HepG2 (cell line): ENCODE measurements around the gene AUH. TPM values are rescaled to one million over a fixed set of nuclear protein-coding genes. Genes with fewer than 3 reads are reported as not detected.

Experiments used
- CCAR2 ChIP-seq: fragments of 200-400 bp; formaldehyde crosslinking; optimal IDR thresholded peaks from 2 replicates; pipeline ENCODE3; 2018; ENCODE audit warnings: low read depth, mild to moderate bottlenecking, low read length, moderate library complexity
- ELF3 ChIP-seq: IDR thresholded peaks from 2 replicates; pipeline ENCODE4 v1.6.1; 2016; ENCODE audit warnings: missing genetic modification reagents, missing compliant biosample characterization
- EP300 ChIP-seq, 3 experiments: sonication (generic) in 1 of 3; formaldehyde crosslinking in 1 of 3; IDR thresholded peaks; 2 replicates each; pipeline versions ENCODE4 v1.5.1 to v1.6.1; 2011 to 2020; ENCODE audit warnings: low read depth in 2 of 3, low read length in 2 of 3, borderline replicate concordance in 1 of 3, improper control_type of control experiment in 1 of 3, mild to moderate bottlenecking in 1 of 3, missing genetic modification reagents in 1 of 3, moderate library complexity in 1 of 3
- HMG20B ChIP-seq: conservative IDR thresholded peaks from 2 replicates; pipeline ENCODE4 v1.6.1; 2016; ENCODE audit warnings: missing genetic modification reagents, missing compliant biosample characterization
- KDM2A ChIP-seq: sonication (generic); formaldehyde crosslinking; IDR thresholded peaks from 2 replicates; pipeline ENCODE4 v1.4.0; 2020; ENCODE audit warnings: low read depth, missing genetic modification reagents, borderline replicate concordance
- RARA ChIP-seq: IDR thresholded peaks from 2 replicates; pipeline ENCODE4 v1.6.1; 2016; ENCODE audit warnings: missing genetic modification reagents, missing compliant biosample characterization
- RFX1 ChIP-seq: fragments of 450-650 bp; IDR thresholded peaks from 2 replicates; pipeline ENCODE4 v1.6.1; 2017
- SMYD3 ChIP-seq: sonication (generic); formaldehyde crosslinking; IDR thresholded peaks from 2 replicates; pipeline ENCODE4 v1.8.1; 2023; ENCODE audit warnings: mild to moderate bottlenecking, missing genetic modification reagents
- TBP ChIP-seq: sonication (generic); formaldehyde crosslinking; IDR thresholded peaks from 2 replicates; pipeline ENCODE4 v1.5.0; 2020; ENCODE audit warnings: missing genetic modification reagents
- ZFP36L1 ChIP-seq: sonication (generic); formaldehyde crosslinking; IDR thresholded peaks from 2 replicates; pipeline ENCODE4 v1.8.0; 2022; ENCODE audit warnings: mild to moderate bottlenecking, missing genetic modification reagents, moderate library complexity
- ZNF224 ChIP-seq: sonication (generic); formaldehyde crosslinking; IDR thresholded peaks from 2 replicates; pipeline ENCODE4 v1.5.0; 2020; ENCODE audit warnings: mild to moderate bottlenecking, missing genetic modification reagents
- ZNF850 ChIP-seq: sonication (generic); formaldehyde crosslinking; conservative IDR thresholded peaks from 2 replicates; pipeline ENCODE4 v1.9.0; 2021; ENCODE audit warnings: mild to moderate bottlenecking, missing genetic modification reagents
- polyA plus RNA-seq, 8 experiments: library from polyadenylated mRNA; depleted of rRNA in 3 of 8; stranded (reverse) in 7 of 8; unstranded in 1 of 8; fragments of >200 nt; fragmentation: Illumina TruSeq in 4 of 8; extraction: Trizol in 4 of 8; gene quantifications; 2 replicates each; pipeline versions ENCODE4 v1.2.1 to v1.2.3, GENCODE V29; 2011 to 2016; ENCODE audit warnings: low read depth in 4 of 8, missing spikeins in 1 of 8, mixed read lengths in 1 of 8; ENCODE audit not compliant: insufficient read depth in 1 of 8
- total RNA-seq, 5 experiments: library from RNA; depleted of rRNA; stranded (reverse); fragments of >200 nt; fragmentation: Illumina TruSeq; extraction: Trizol; gene quantifications; 2 replicates each; pipeline ENCODE4 v1.2.3, GENCODE V29; 2016; ENCODE audit warnings: low read depth in 1 of 5
- TF ChIP-seq, protein P1 (sequence below): sonication (generic); formaldehyde crosslinking; IDR thresholded peaks from 2 replicates; pipeline ENCODE4 v1.9.0; 2021; ENCODE audit warnings: missing genetic modification reagents, borderline replicate concordance
- TF ChIP-seq, protein P2 (sequence below): sonication (generic); formaldehyde crosslinking; IDR thresholded peaks from 2 replicates; pipeline ENCODE4 v1.8.0; 2022; ENCODE audit warnings: mild to moderate bottlenecking, missing genetic modification reagents, moderate library complexity
- TF ChIP-seq, protein P3 (sequence below): sonication (generic); formaldehyde crosslinking; IDR thresholded peaks from 2 replicates; pipeline ENCODE4 v1.5.0; 2020; ENCODE audit warnings: mild to moderate bottlenecking, missing genetic modification reagents
- TF ChIP-seq, protein P4 (sequence below): sonication (generic); formaldehyde crosslinking; conservative IDR thresholded peaks from 2 replicates; pipeline ENCODE4 v1.4.0; 2020; ENCODE audit warnings: missing genetic modification reagents
- TF ChIP-seq, protein P5 (sequence below): sonication (generic); formaldehyde crosslinking; IDR thresholded peaks from 2 replicates; pipeline ENCODE4 v1.5.1; 2020; ENCODE audit warnings: mild to moderate bottlenecking, missing genetic modification reagents, moderate library complexity

The AUH gene
- total and polyA plus RNA-seq, 2 of the 13 experiments (the other 11 are each of a cell fraction or from before 2014, with no cell fraction given): 25.8 to 31.9 TPM

DNA sequence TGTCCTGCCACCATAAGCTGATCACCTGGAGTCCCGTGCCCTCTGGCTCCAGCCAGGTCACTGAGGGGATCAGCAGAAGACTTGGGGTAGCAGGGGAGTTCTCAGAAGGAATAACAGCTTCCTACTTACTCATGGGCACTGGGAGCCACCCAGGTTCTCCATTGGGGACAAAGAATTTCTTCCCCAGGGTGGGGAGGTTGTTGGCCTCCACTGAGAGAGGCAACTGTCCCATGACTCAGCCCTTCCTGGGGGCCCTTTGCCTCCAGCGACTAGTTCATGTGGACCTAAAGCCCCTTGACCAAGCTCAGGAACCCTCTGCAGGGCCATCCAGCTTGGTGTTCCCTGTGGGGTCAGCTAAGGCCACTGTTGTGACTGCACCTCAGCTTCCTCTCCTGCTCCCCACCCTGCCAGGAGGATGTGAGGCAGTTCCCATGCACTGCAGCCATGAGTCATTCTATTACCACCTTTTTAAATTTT lies 175.0 kb downstream of the AUH start (continued):
- TF ChIP-seq, protein P1, sequence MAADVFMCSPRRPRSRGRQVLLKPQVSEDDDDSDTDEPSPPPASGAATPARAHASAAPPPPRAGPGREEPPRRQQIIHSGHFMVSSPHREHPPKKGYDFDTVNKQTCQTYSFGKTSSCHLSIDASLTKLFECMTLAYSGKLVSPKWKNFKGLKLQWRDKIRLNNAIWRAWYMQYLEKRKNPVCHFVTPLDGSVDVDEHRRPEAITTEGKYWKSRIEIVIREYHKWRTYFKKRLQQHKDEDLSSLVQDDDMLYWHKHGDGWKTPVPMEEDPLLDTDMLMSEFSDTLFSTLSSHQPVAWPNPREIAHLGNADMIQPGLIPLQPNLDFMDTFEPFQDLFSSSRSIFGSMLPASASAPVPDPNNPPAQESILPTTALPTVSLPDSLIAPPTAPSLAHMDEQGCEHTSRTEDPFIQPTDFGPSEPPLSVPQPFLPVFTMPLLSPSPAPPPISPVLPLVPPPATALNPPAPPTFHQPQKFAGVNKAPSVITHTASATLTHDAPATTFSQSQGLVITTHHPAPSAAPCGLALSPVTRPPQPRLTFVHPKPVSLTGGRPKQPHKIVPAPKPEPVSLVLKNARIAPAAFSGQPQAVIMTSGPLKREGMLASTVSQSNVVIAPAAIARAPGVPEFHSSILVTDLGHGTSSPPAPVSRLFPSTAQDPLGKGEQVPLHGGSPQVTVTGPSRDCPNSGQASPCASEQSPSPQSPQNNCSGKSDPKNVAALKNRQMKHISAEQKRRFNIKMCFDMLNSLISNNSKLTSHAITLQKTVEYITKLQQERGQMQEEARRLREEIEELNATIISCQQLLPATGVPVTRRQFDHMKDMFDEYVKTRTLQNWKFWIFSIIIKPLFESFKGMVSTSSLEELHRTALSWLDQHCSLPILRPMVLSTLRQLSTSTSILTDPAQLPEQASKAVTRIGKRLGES: no peak
- TF ChIP-seq HMG20B (CRISPR knock-in tag) (no peak), ELF3 (no peak), RARA (CRISPR knock-in tag) (peak; percentile 32; the same call in 1 of the 2 replicates), TBP (CRISPR knock-in tag) (no peak), ZFP36L1 (CRISPR knock-in tag) (0 out of 2 replicates have a peak, but pooled peaks have one; percentile 37), SMYD3 (CRISPR knock-in tag) (no peak), EP300 (IDR thresholded peaks at IDR 0.05; ENCODE audit: low read depth in 2 of 2, low read length in 2 of 2) (peak in 1 of 2 experiments; percentile 8; a peak in 1 of 4 replicates), EP300 (CRISPR knock-in tag; IDR thresholded peaks at IDR 0.05; ENCODE audit: borderline replicate concordance) (no peak), ZNF224 (CRISPR knock-in tag) (no peak), KDM2A (CRISPR knock-in tag) (no peak), RFX1 (no peak), ZNF850 (no peak), CCAR2 (no peak)
- TF ChIP-seq, protein P2, sequence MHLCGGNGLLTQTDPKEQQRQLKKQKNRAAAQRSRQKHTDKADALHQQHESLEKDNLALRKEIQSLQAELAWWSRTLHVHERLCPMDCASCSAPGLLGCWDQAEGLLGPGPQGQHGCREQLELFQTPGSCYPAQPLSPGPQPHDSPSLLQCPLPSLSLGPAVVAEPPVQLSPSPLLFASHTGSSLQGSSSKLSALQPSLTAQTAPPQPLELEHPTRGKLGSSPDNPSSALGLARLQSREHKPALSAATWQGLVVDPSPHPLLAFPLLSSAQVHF (CRISPR knock-in tag): no peak
- TF ChIP-seq, protein P3, sequence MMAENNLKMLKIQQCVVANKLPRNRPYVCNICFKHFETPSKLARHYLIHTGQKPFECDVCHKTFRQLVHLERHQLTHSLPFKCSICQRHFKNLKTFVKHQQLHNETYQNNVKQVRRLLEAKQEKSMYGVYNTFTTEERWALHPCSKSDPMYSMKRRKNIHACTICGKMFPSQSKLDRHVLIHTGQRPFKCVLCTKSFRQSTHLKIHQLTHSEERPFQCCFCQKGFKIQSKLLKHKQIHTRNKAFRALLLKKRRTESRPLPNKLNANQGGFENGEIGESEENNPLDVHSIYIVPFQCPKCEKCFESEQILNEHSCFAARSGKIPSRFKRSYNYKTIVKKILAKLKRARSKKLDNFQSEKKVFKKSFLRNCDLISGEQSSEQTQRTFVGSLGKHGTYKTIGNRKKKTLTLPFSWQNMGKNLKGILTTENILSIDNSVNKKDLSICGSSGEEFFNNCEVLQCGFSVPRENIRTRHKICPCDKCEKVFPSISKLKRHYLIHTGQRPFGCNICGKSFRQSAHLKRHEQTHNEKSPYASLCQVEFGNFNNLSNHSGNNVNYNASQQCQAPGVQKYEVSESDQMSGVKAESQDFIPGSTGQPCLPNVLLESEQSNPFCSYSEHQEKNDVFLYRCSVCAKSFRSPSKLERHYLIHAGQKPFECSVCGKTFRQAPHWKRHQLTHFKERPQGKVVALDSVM (CRISPR knock-in tag): peak; percentile 75
- TF ChIP-seq, protein P4, sequence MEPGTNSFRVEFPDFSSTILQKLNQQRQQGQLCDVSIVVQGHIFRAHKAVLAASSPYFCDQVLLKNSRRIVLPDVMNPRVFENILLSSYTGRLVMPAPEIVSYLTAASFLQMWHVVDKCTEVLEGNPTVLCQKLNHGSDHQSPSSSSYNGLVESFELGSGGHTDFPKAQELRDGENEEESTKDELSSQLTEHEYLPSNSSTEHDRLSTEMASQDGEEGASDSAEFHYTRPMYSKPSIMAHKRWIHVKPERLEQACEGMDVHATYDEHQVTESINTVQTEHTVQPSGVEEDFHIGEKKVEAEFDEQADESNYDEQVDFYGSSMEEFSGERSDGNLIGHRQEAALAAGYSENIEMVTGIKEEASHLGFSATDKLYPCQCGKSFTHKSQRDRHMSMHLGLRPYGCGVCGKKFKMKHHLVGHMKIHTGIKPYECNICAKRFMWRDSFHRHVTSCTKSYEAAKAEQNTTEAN: no peak
- TF ChIP-seq, protein P5, sequence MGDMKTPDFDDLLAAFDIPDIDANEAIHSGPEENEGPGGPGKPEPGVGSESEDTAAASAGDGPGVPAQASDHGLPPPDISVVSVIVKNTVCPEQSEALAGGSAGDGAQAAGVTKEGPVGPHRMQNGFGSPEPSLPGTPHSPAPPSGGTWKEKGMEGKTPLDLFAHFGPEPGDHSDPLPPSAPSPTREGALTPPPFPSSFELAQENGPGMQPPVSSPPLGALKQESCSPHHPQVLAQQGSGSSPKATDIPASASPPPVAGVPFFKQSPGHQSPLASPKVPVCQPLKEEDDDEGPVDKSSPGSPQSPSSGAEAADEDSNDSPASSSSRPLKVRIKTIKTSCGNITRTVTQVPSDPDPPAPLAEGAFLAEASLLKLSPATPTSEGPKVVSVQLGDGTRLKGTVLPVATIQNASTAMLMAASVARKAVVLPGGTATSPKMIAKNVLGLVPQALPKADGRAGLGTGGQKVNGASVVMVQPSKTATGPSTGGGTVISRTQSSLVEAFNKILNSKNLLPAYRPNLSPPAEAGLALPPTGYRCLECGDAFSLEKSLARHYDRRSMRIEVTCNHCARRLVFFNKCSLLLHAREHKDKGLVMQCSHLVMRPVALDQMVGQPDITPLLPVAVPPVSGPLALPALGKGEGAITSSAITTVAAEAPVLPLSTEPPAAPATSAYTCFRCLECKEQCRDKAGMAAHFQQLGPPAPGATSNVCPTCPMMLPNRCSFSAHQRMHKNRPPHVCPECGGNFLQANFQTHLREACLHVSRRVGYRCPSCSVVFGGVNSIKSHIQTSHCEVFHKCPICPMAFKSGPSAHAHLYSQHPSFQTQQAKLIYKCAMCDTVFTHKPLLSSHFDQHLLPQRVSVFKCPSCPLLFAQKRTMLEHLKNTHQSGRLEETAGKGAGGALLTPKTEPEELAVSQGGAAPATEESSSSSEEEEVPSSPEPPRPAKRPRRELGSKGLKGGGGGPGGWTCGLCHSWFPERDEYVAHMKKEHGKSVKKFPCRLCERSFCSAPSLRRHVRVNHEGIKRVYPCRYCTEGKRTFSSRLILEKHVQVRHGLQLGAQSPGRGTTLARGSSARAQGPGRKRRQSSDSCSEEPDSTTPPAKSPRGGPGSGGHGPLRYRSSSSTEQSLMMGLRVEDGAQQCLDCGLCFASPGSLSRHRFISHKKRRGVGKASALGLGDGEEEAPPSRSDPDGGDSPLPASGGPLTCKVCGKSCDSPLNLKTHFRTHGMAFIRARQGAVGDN (CRISPR knock-in tag): peak; percentile 19; the same call in 1 of the 2 replicates
